ENCODE measurements around the gene NFIX. TPM values are rescaled to one million over a fixed set of nuclear protein-coding genes. Genes with fewer than 3 reads are reported as not detected.

Gene NFIX
- total RNA-seq, 1 experiment from 2014 or later: 0.03 TPM

GRCh38 chr19:13121551-13122274 lies 126.4 kb downstream of the NFIX start:
- DNase-seq: no peak
- Histone ChIP-seq H3K27me3 (ENCODE audit: control insufficient read depth, insufficient read depth, low read length) (no peaks in the 10 kb centered on the region), H3K4me3 (ENCODE audit: insufficient read depth, low read depth, low read length) (no peak overlapping the region), H3K36me3 (replicated peaks; ENCODE audit: control insufficient read depth, insufficient read depth, low read length) (peaks cover 15% of the 10 kb centered on the region)

DNA sequence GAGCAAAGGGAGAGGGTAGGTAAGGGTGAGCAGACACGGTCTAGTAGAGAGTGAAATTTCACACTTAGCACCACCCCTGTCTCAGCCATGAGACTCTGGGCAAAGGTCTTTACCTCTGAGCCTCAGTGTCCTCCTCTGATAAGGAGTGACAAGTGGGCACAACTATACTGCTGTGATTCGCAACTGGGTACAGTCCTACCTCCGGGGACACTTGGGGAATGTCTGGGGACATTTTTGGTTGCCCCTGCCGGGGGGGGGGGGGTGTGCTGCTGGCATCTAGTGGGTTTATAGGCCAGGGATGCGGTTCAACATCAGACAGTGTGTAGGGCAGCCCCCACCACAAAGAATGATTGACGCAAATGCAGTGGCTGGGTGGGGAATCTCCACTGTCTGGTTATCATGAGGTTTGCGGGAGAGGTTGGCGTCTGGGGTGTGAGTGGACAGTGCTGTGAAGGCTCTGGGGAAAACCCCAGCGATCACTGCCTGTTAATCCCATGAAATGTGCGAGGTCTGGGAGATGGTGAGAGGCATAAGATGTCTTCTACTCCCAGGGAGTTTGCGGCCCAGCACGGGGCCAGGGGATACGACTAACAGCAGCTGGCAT lies 127.1 kb downstream of the NFIX start:
- Histone ChIP-seq H3K27me3 (ENCODE audit: control insufficient read depth, insufficient read depth, low read length) (no peaks in the 10 kb centered on the region), H3K36me3 (replicated peaks; ENCODE audit: control insufficient read depth, insufficient read depth, low read length) (peaks cover 15% of the 10 kb centered on the region), H3K4me3 (ENCODE audit: insufficient read depth, low read depth, low read length) (no peak overlapping the region)
- no peak for DNase-seq

GRCh38 chr19:13122980-13123957 lies 128.0 kb downstream of the NFIX start:
- Histone ChIP-seq H3K4me3 (ENCODE audit: insufficient read depth, low read depth, low read length) (no peak overlapping the region), H3K36me3 (replicated peaks; ENCODE audit: control insufficient read depth, insufficient read depth, low read length) (peaks cover 15% of the 10 kb centered on the region), H3K27me3 (ENCODE audit: control insufficient read depth, insufficient read depth, low read length) (no peaks in the 10 kb centered on the region)
- no peak for DNase-seq

DNA sequence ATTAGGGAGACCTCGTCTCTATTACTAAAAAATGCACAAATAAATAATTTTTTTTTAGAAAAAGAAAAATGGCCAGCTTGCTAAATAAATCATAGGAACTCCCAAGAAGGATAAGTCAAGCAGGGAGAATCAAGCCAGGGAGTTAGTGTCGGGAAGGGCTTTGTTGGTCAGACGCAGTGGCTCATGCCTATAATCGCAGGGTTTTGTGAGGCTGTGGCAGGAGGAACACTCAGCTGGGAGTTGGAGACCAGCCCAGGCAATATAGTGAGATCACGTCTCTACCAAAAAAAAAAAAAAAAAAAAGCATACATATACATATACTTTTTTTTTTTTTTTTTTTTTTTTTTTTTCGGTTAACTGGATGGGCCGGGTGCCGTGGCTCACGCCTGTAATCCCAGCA lies 131.8 kb downstream of the NFIX start:
- H3K36me3 ChIP-seq (replicated peaks; ENCODE audit: control insufficient read depth, insufficient read depth, low read length): peaks cover 6% of the 10 kb centered on the region
- H3K27me3 ChIP-seq (ENCODE audit: control insufficient read depth, insufficient read depth, low read length): no peaks in the 10 kb centered on the region
- no peak overlapping the region for H3K4me3 ChIP-seq (ENCODE audit: insufficient read depth, low read depth, low read length)
- no peak for DNase-seq

DNA sequence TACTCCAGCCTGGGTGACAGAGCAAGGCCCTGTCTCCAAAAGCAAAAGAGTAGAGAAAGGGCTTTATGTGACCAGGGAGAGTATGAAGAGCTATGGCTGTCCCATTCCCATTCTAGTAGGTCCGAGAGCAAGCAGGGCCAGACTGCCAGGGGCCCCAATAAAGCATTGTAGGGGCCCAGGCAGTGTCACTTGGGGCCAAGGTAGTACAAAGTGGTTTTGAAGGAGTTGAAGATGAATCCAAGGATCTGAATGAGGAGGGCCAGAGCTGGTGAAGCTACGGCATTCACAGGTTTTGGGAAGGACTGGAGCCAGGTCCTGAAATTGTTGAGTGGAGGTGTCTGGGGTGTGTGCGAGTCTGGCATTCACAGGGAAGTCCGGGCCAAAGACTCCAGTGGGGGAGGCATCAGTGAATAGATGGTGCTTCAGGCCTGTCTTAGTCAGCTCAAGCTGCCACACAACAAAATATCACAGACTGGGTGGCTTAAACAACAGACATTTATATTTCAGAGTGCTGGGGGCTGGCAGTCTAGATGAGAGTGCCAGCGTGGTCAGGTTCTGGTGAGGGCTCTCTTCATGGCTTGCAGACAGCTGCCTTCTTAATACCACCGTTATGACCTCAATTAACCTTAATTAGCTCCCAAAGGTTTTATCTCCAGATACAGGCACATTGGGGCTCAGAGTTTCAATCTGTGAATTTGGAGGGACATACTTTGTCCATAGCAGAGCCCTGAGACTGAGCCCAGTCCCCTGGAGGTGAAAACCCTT lies 132.7 kb downstream of the NFIX start:
- no peak overlapping the region for H3K4me3 ChIP-seq (ENCODE audit: insufficient read depth, low read depth, low read length)
- DNase-seq: no peak
- peaks cover 4% of the 10 kb centered on the region for H3K36me3 ChIP-seq (replicated peaks; ENCODE audit: control insufficient read depth, insufficient read depth, low read length)
- H3K27me3 ChIP-seq (ENCODE audit: control insufficient read depth, insufficient read depth, low read length): no peaks in the 10 kb centered on the region

GRCh38 chr19:13128583-13128982 lies 133.3 kb downstream of the NFIX start:
- DNase-seq: no peak
- H3K4me3 ChIP-seq (ENCODE audit: insufficient read depth, low read depth, low read length): no peak overlapping the region
- peaks cover 4% of the 10 kb centered on the region for H3K36me3 ChIP-seq (replicated peaks; ENCODE audit: control insufficient read depth, insufficient read depth, low read length)
- H3K27me3 ChIP-seq (ENCODE audit: control insufficient read depth, insufficient read depth, low read length): no peaks in the 10 kb centered on the region

DNA sequence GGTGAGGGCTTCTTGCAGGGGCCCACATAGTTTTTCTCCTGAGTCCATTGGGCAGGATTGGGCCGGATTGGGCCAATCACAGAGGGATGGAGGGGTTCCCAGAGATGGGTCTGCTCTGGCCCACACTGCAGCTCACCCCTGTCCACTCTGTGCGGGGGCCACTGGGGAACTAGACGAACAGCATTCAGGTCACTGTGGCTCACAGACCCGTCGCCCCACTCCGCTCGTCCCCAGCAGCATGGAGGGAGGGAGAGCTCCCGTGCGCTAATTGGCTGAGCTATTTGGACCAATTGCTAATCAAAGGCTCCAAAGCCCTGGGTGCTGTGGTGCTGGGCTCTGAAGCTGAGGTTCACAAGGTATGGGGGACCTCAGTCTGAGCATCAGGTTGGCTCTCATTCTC lies 134.1 kb downstream of the NFIX start:
- DNase-seq: no peak
- Histone ChIP-seq H3K36me3 (replicated peaks; ENCODE audit: control insufficient read depth, insufficient read depth, low read length) (peaks cover 3% of the 10 kb centered on the region), H3K27me3 (ENCODE audit: control insufficient read depth, insufficient read depth, low read length) (no peaks in the 10 kb centered on the region), H3K4me3 (ENCODE audit: insufficient read depth, low read depth, low read length) (no peak overlapping the region)

- Histone ChIP-seq H3K36me3 (replicated peaks; ENCODE audit: control insufficient read depth, insufficient read depth, low read length) (peaks cover 10% of the 10 kb centered on the region), H3K4me3 (ENCODE audit: insufficient read depth, low read depth, low read length) (no peak overlapping the region), H3K27me3 (ENCODE audit: control insufficient read depth, insufficient read depth, low read length) (no peaks in the 10 kb centered on the region)
- no peak for DNase-seq
Observed at GRCh38 chr19:13130886-13131490, 135.7 kb downstream of the NFIX start.

- DNase-seq: no peak
- H3K36me3 ChIP-seq (replicated peaks; ENCODE audit: control insufficient read depth, insufficient read depth, low read length): peaks cover 19% of the 10 kb centered on the region
- no peaks in the 10 kb centered on the region for H3K27me3 ChIP-seq (ENCODE audit: control insufficient read depth, insufficient read depth, low read length)
- no peak overlapping the region for H3K4me3 ChIP-seq (ENCODE audit: insufficient read depth, low read depth, low read length)
Observed at GRCh38 chr19:13132471-13133180, 137.4 kb downstream of the NFIX start.

DNA sequence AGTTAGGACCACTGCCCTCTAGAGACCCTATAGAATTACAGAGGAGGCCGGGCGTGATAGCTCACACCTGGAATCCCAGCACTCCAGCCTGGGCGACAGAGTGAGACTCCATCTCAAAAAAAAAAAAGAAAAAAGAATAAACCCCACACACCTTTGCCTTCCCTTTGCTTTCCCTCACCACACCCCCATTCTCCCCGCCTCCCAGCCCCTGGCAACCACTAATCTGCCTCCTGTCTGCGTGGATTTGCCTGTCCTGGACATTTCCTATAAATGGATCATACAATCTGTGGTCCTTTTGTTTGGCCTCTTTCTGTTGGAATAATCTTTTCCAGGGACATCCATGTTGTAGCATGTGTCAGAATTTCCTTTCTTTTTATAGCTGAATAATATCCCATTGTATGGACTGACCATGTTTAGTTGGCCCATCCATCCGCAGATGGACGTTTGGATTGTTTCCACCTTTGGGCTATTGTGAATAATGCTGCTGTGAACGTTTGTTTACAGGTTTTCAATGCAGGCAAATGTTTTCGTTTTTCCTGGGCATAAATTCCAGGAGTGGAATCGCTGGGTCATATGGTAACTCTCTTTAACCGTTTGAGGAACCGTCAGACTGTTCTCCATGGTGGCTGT lies 138.1 kb downstream of the NFIX start:
- Histone ChIP-seq H3K36me3 (replicated peaks; ENCODE audit: control insufficient read depth, insufficient read depth, low read length) (peaks cover 23% of the 10 kb centered on the region), H3K4me3 (ENCODE audit: insufficient read depth, low read depth, low read length) (no peak overlapping the region), H3K27me3 (ENCODE audit: control insufficient read depth, insufficient read depth, low read length) (no peaks in the 10 kb centered on the region)
- no peak for DNase-seq

DNA sequence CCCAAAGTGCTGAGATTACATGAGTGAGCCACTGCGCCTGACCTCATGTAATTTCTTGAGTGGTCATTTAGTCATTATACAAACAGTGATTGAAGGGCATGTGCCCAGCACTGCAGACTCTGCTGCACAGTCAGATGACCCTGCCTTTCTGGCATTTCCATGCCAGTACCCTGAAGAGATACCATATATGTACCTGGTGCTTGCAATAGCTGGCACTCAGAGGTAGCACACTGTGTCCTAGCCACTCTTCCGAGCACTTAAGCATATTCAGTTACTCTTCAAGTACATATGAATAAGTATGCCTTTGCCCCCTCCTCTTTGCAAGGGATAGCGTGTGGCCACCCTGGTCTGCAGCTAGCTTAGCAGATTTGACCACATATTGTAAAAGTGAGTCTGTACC lies 139.4 kb downstream of the NFIX start:
- no peaks in the 10 kb centered on the region for H3K27me3 ChIP-seq (ENCODE audit: control insufficient read depth, insufficient read depth, low read length)
- H3K4me3 ChIP-seq (ENCODE audit: insufficient read depth, low read depth, low read length): no peak overlapping the region
- H3K36me3 ChIP-seq (replicated peaks; ENCODE audit: control insufficient read depth, insufficient read depth, low read length): peaks cover 24% of the 10 kb centered on the region
- DNase-seq: no peak

- H3K36me3 ChIP-seq (replicated peaks; ENCODE audit: control insufficient read depth, insufficient read depth, low read length): peaks cover 24% of the 10 kb centered on the region
- no peak for DNase-seq
- no peaks in the 10 kb centered on the region for H3K27me3 ChIP-seq (ENCODE audit: control insufficient read depth, insufficient read depth, low read length)
- no peak overlapping the region for H3K4me3 ChIP-seq (ENCODE audit: insufficient read depth, low read depth, low read length)
Observed at GRCh38 chr19:13135068-13136062, 140.1 kb downstream of the NFIX start.

Data from H7 (cell line).